Measurements from ENCODE around the gene NTN1. TPM values are rescaled to one million over a fixed set of nuclear protein-coding genes. Genes with fewer than 3 reads are reported as not detected.

NTN1 gene
- total RNA-seq, 2 donors from 2014 or later = 17.0 to 40.4 TPM

DNA sequence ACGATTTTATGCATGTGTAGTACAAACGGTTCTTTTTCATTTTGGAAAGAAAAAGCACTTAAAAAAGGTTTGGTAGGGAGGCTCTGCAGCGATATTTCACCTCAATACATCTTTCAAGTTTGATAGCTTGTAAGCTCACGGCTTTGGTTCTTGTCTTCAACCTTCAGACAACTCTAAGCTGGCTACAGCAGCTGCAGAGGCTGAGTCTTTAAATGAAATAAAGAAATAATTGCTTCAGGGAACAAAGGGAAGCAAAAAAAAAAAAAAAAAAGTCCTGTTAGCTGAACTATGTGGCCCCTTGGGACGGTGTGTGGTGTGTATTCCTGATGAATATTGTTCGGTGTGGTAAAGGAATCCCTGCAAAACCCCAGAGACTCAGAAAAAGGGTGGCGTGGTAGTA lies 265.1 kb downstream of the NTN1 start:
- Histone ChIP-seq H3K27ac (ENCODE audit: low read depth, low read length) (no peak overlapping the region), H3K27me3 (ENCODE audit: control insufficient read depth, insufficient read depth, low read length, poor library complexity, severe bottlenecking) (no peaks in the 10 kb centered on the region), H3K4me1 (ENCODE audit: control insufficient read depth, insufficient read depth, low read length) (no peaks in the 10 kb centered on the region), H3K9ac (ENCODE audit: extremely low read depth, low read length, poor library complexity, severe bottlenecking) (no peak overlapping the region), H3K9me3 (ENCODE audit: control insufficient read depth, low read length) (no peaks in the 10 kb centered on the region), H3K36me3 (ENCODE audit: control insufficient read depth, insufficient read depth, low read length) (no peaks in the 10 kb centered on the region), H3K4me3 (ENCODE audit: low read length) (no peak overlapping the region)
- peaks cover 10% of the 10 kb centered on the region for H3K9me3 Mint-ChIP-seq
- no peaks in the 10 kb centered on the region for H3K36me3 Mint-ChIP-seq (ENCODE audit: low read depth)
- TF ChIP-seq, protein P1, sequence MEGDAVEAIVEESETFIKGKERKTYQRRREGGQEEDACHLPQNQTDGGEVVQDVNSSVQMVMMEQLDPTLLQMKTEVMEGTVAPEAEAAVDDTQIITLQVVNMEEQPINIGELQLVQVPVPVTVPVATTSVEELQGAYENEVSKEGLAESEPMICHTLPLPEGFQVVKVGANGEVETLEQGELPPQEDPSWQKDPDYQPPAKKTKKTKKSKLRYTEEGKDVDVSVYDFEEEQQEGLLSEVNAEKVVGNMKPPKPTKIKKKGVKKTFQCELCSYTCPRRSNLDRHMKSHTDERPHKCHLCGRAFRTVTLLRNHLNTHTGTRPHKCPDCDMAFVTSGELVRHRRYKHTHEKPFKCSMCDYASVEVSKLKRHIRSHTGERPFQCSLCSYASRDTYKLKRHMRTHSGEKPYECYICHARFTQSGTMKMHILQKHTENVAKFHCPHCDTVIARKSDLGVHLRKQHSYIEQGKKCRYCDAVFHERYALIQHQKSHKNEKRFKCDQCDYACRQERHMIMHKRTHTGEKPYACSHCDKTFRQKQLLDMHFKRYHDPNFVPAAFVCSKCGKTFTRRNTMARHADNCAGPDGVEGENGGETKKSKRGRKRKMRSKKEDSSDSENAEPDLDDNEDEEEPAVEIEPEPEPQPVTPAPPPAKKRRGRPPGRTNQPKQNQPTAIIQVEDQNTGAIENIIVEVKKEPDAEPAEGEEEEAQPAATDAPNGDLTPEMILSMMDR (conservative IDR thresholded peaks at IDR 0.05) = no peak
- H3K4me3 Mint-ChIP-seq = no peak overlapping the region
- DNase-seq = no peak
- 89 to 97% methylated on average over 3 to 7 of the region's 7 CpGs for WGBS, 2 experiments (ENCODE audit: insufficient coverage in 1 of 2, insufficient read length in 1 of 2)
- H3K4me1 Mint-ChIP-seq = peaks cover 28% of the 10 kb centered on the region
- peak overlapping the region; percentile 50 for H3K27ac Mint-ChIP-seq
- no peaks in the 10 kb centered on the region for H3K27me3 Mint-ChIP-seq (ENCODE audit: insufficient read depth)

DNA sequence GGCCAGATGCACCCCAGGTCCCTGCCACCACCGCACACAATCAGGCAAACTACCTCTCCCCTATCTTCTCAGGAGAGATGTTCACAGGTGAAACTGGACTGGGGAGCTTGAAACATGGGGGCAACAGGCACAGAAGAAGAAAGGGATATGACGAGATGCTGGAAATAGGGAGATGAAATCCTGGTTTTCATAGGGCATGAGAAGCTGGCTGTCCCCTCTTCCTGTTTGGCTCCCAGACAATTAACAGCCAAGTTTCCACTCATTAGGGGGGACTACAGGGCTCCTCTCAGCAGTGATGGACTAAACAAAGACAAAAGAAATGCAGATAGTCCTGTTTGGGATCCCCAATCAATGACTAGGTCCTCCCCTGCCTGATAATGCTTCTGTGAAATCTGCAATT lies 266.0 kb downstream of the NTN1 start:
- Histone ChIP-seq H3K4me1 (ENCODE audit: control insufficient read depth, insufficient read depth, low read length) (no peaks in the 10 kb centered on the region), H3K4me3 (ENCODE audit: low read length) (no peak overlapping the region), H3K27ac (ENCODE audit: low read depth, low read length) (no peak overlapping the region), H3K27me3 (ENCODE audit: control insufficient read depth, insufficient read depth, low read length, poor library complexity, severe bottlenecking) (no peaks in the 10 kb centered on the region), H3K9ac (ENCODE audit: extremely low read depth, low read length, poor library complexity, severe bottlenecking) (no peak overlapping the region), H3K9me3 (ENCODE audit: control insufficient read depth, low read length) (no peaks in the 10 kb centered on the region), H3K36me3 (ENCODE audit: control insufficient read depth, insufficient read depth, low read length) (no peaks in the 10 kb centered on the region)
- no peaks in the 10 kb centered on the region for H3K36me3 Mint-ChIP-seq (ENCODE audit: low read depth)
- DNase-seq = peak; percentile 53
- H3K4me1 Mint-ChIP-seq = peaks cover 29% of the 10 kb centered on the region
- WGBS, 2 experiments (ENCODE audit: insufficient coverage in 1 of 2, insufficient read length in 1 of 2) = 87 to 100% methylated on average over 1 to 2 of the region's 2 CpGs
- TF ChIP-seq, protein P1 (conservative IDR thresholded peaks at IDR 0.05) = no peak
- H3K4me3 Mint-ChIP-seq = no peak overlapping the region
- H3K27ac Mint-ChIP-seq = no peak overlapping the region
- peaks cover 10% of the 10 kb centered on the region for H3K9me3 Mint-ChIP-seq
- H3K27me3 Mint-ChIP-seq (ENCODE audit: insufficient read depth) = no peaks in the 10 kb centered on the region

DNA sequence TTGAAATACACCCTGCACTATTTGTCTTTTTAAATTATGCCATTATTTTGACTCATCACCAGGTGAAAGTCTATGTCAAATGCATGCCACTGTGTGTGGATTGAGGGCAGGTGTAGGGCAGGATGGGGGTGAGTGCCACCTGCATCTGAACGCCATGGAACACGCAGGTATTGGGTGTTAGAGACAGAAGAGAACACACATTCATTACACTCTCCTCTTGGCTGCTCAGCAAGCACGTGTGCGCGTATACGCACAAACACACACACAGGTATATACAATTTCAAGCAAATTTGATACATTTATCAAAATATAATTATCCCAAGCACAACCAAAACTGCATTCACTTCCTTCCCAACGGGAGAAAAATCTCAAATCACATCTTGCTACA lies 268.9 kb downstream of the NTN1 start:
- no peak overlapping the region for H3K4me3 Mint-ChIP-seq
- 97 to 100% methylated on average over 1 to 7 of the region's 7 CpGs for WGBS, 2 experiments (ENCODE audit: insufficient coverage in 1 of 2, insufficient read length in 1 of 2)
- peaks cover 29% of the 10 kb centered on the region for H3K4me1 Mint-ChIP-seq
- H3K36me3 Mint-ChIP-seq (ENCODE audit: low read depth) = no peaks in the 10 kb centered on the region
- no peaks in the 10 kb centered on the region for H3K36me3 ChIP-seq (ENCODE audit: control insufficient read depth, insufficient read depth, low read length)
- no peaks in the 10 kb centered on the region for H3K27me3 Mint-ChIP-seq (ENCODE audit: insufficient read depth)
- peaks cover 10% of the 10 kb centered on the region for H3K9me3 Mint-ChIP-seq
- DNase-seq = peak; percentile 39
- H3K27ac Mint-ChIP-seq = no peak overlapping the region
- TF ChIP-seq, protein P1 (conservative IDR thresholded peaks at IDR 0.05) = no peak
- no peaks in the 10 kb centered on the region for H3K4me1 ChIP-seq (ENCODE audit: control insufficient read depth, insufficient read depth, low read length)
- H3K27ac ChIP-seq (ENCODE audit: low read depth, low read length) = no peak overlapping the region
- no peak overlapping the region for H3K9ac ChIP-seq (ENCODE audit: extremely low read depth, low read length, poor library complexity, severe bottlenecking)
- no peak overlapping the region for H3K4me3 ChIP-seq (ENCODE audit: low read length)
- no peaks in the 10 kb centered on the region for H3K27me3 ChIP-seq (ENCODE audit: control insufficient read depth, insufficient read depth, low read length, poor library complexity, severe bottlenecking)
- H3K9me3 ChIP-seq (ENCODE audit: control insufficient read depth, low read length) = no peaks in the 10 kb centered on the region
